ENCODE results near the gene UBD. TPM values are rescaled to one million over a fixed set of nuclear protein-coding genes. Genes with fewer than 3 reads are reported as not detected.
A peak's percentile ranks its signal among the peaks of the same experiment; 100 is the strongest.

The UBD gene
- total RNA-seq, 1 experiment from 2014 or later: not detected

DNA sequence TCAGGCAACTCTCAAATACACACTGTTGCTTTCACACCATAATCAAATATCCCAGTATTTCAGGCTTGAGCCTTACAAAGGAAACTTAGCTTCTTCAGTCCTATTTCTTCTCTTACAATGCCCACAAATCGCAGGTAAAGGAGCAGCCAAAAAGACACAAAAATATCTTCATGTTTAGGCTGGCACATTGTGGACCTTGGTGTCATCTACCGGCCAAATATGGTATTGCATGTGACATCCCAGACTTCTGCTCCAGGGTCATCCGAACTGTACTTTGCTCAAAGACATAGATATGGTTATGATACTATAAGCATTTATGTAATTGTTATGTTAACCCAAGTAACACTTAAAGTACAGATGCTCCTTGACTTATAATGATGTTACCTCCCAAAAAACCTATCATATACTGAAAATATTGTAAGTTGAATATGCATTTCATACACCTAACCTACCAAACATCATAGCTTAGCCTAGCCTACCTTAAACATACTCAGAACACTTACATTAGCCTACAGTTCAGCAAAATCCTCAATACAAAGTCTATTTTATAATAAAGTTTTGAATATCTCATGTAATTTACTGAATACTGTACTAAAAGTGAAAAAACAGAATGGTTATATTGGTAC lies 30.0 kb upstream of the UBD start:
- BruUV-seq (replicated peaks): no TSS peak
- CTCF ChIA-PET: interaction anchor here (0.7 to 5.4 kb wide), 3 partner anchors 211 to 216 kb away, joined by 3 to 40 read pairs (median 4); partner anchors contain the start of gene OR12D3
- 0 out of 2 replicates have a peak, but pooled peaks cover 6% of the 10 kb centered on the region for H3K27me3 ChIP-seq (ENCODE audit: insufficient read depth, low read length)

More for the DNA sequence above, 30.0 kb upstream of the UBD start:
- intact Hi-C loops (cut with micrococcal nuclease): loop anchor here (1.0 kb wide), 3 partner anchors 175 to 903 kb away; partner anchors contain the start of gene OR12D1
- POLR2A ChIA-PET: no interaction called here
- Histone ChIP-seq H3K4me3 (replicated peaks in 1 of 2; ENCODE audit: low read depth in 1 of 2, low read length in 2 of 2) (no peak overlapping the region), H2AFZ (ENCODE audit: low read depth, low read length, poor library complexity, severe bottlenecking) (no peak overlapping the region), H4K20me1 (ENCODE audit: insufficient read depth) (no peaks in the 10 kb centered on the region), H3K9me2 (ENCODE audit: insufficient read depth) (no peaks in the 10 kb centered on the region), H3K9me3 (ENCODE audit: control insufficient read depth in 1 of 2, insufficient read depth in 1 of 2, low read depth in 1 of 2, low read length in 2 of 2) (no peaks in the 10 kb centered on the region), H3K9ac (ENCODE audit: low read length) (no peak overlapping the region), H3K4me1 (ENCODE audit: control insufficient read depth in 1 of 2, insufficient read depth in 2 of 2, low read length in 2 of 2) (no peaks in the 10 kb centered on the region), H3K36me3 (ENCODE audit: control insufficient read depth in 1 of 2, insufficient read depth in 2 of 2, low read length in 2 of 2) (no peaks in the 10 kb centered on the region), H3K4me2 (ENCODE audit: low read length) (no peak overlapping the region), H3K79me2 (ENCODE audit: insufficient read depth, low read length) (no peaks in the 10 kb centered on the region), H3K27ac (ENCODE audit: low read depth, low read length) (no peak overlapping the region)
- TF ChIP-seq, protein P1, sequence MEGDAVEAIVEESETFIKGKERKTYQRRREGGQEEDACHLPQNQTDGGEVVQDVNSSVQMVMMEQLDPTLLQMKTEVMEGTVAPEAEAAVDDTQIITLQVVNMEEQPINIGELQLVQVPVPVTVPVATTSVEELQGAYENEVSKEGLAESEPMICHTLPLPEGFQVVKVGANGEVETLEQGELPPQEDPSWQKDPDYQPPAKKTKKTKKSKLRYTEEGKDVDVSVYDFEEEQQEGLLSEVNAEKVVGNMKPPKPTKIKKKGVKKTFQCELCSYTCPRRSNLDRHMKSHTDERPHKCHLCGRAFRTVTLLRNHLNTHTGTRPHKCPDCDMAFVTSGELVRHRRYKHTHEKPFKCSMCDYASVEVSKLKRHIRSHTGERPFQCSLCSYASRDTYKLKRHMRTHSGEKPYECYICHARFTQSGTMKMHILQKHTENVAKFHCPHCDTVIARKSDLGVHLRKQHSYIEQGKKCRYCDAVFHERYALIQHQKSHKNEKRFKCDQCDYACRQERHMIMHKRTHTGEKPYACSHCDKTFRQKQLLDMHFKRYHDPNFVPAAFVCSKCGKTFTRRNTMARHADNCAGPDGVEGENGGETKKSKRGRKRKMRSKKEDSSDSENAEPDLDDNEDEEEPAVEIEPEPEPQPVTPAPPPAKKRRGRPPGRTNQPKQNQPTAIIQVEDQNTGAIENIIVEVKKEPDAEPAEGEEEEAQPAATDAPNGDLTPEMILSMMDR (IDR thresholded peaks at IDR 0.05 in 2 of 3, conservative IDR thresholded peaks at IDR 0.05 in 1 of 3; ENCODE audit: borderline replicate concordance in 1 of 3, insufficient read depth in 1 of 3, low read depth in 2 of 3, low read length in 2 of 3): peak; percentile 81 to 99 (median 88)
- TF ChIP-seq, protein P2, sequence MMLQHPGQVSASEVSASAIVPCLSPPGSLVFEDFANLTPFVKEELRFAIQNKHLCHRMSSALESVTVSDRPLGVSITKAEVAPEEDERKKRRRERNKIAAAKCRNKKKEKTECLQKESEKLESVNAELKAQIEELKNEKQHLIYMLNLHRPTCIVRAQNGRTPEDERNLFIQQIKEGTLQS (IDR thresholded peaks at IDR 0.05): no peak
- peak; percentile 95 for TF ChIP-seq RAD21 (IDR thresholded peaks at IDR 0.05; ENCODE audit: low read depth)
- TF ChIP-seq ELF1 (IDR thresholded peaks at IDR 0.05; ENCODE audit: borderline replicate concordance, low read depth): no peak
- no peak for TF ChIP-seq ZFX (IDR thresholded peaks at IDR 0.05)
- no peak for TF ChIP-seq CBX3 (IDR thresholded peaks at IDR 0.05; ENCODE audit: low read depth)
- TF ChIP-seq SRF (IDR thresholded peaks at IDR 0.05; ENCODE audit: low read depth): peak; percentile 49; the same call in 1 of the 2 replicates
- ATAC-seq (peak; percentile 82), DNase-seq (ENCODE audit: low read depth, low spot score) (peak; percentile 33)
- RAD21 ChIA-PET (ENCODE audit: low non-redundant PET in 1 of 2, low total read pairs in 2 of 2, uncharacterized antibody in 2 of 2, unreplicated experiment in 2 of 2): interaction anchor here in 1 of 2 experiments (1.1 kb wide), 1 partner anchor 214 kb away, joined by 3 read pairs; no protein-coding TSS in a partner anchor

All from HCT116 (cell line).